Natural killer cell (primary cell): ENCODE results near the gene CACNB4. TPM values are rescaled to one million over a fixed set of nuclear protein-coding genes. Genes with fewer than 3 reads are reported as not detected.

Experiments used
- ATAC-seq, 3 donors: fragments of 150-1000 bp in 2 of 3; fragments of 200-7000 bp in 1 of 3; cut with Tn5 transposase; 1 replicate in 1 of 3; 2 replicates in 2 of 3; pipeline ENCODE4 v1.10.0; 2021; ENCODE audit warnings: mild to moderate bottlenecking in 2 of 3, moderate library complexity in 2 of 3
- DNase-seq, 2 donors: peaks; one replicate each; pipeline versions ENCODE4 v3.0.0 to v3.0.0-alpha.2; 2013 to 2021; ENCODE audit warnings: mixed read lengths in 1 of 2
- H3K27ac ChIP-seq: one replicate; pipeline ENCODE4 v1.5.1; 2013; ENCODE audit warnings: mild to moderate bottlenecking, low read length
- H3K27me3 ChIP-seq: one replicate; pipeline ENCODE4 v1.6.1; 2013; ENCODE audit warnings: low read length; ENCODE audit not compliant: control insufficient read depth, insufficient read depth
- H3K36me3 ChIP-seq: one replicate; pipeline ENCODE4 v1.6.1; 2013; ENCODE audit warnings: low read length; ENCODE audit not compliant: control insufficient read depth, insufficient read depth
- H3K4me1 ChIP-seq: one replicate; pipeline ENCODE4 v1.6.1; 2013; ENCODE audit warnings: low read length; ENCODE audit not compliant: control insufficient read depth, insufficient read depth
- H3K4me3 ChIP-seq: one replicate; pipeline ENCODE4 v1.5.1; 2013; ENCODE audit warnings: low read length
- H3K9me3 ChIP-seq: one replicate; pipeline ENCODE4 v1.6.1; 2013; ENCODE audit warnings: low read length; ENCODE audit not compliant: control insufficient read depth, insufficient read depth
- H3K27ac Mint-ChIP-seq, 2 donors: one replicate each; pipeline ENCODE4 v1.8.0; 2022; ENCODE audit warnings: mild to moderate bottlenecking in 2 of 2, mixed read lengths in 2 of 2, moderate library complexity in 1 of 2
- H3K27me3 Mint-ChIP-seq, 2 donors: one replicate each; pipeline ENCODE4 v1.8.0; 2022; ENCODE audit warnings: low read depth in 2 of 2, mixed read lengths in 2 of 2
- H3K36me3 Mint-ChIP-seq: one replicate; pipeline ENCODE4 v1.8.0; 2022; ENCODE audit warnings: mixed read lengths
- H3K4me1 Mint-ChIP-seq, 2 donors: one replicate each; pipeline ENCODE4 v1.8.0; 2022; ENCODE audit warnings: mixed read lengths in 2 of 2
- H3K4me3 Mint-ChIP-seq: one replicate; pipeline ENCODE4 v1.8.0; 2022; ENCODE audit warnings: mild to moderate bottlenecking, moderate library complexity, mixed read lengths
- H3K9me3 Mint-ChIP-seq, 2 donors: one replicate each; pipeline ENCODE4 v1.8.0; 2022; ENCODE audit warnings: mixed read lengths in 2 of 2
- WGBS: methylation state at CpG from one replicate; pipeline ENCODE4 v1.1.7; 2013; ENCODE audit warnings: missing lambda C conversion rate; ENCODE audit not compliant: insufficient coverage; 5-methylcytosine and 5-hydroxymethylcytosine counted together
- intact Hi-C: fragments of 100-400 bp; cut with micrococcal nuclease; formaldehyde crosslinking; loops from one replicate; pipeline ENCODE4 v1.14.2; 2022
- total RNA-seq, 4 donors: library from RNA; stranded (reverse); fragments of 120-200 nt in 1 of 4; gene quantifications; one replicate each; pipeline versions ENCODE4 v1.2.3 to v1.2.4, GENCODE V29; 2013 to 2022
- TF ChIP-seq, protein P1 (sequence below): fragments of 200-600 bp; IDR thresholded peaks from one replicate; pipeline ENCODE4 v1.8.0; 2022; ENCODE audit warnings: antibody characterized with exemption

Gene CACNB4
- total RNA-seq, 3 donors from 2014 or later (not counting 1 experiment from before 2014, with no cell fraction given), result 0.56 to 0.93 (median 0.73) TPM

DNA sequence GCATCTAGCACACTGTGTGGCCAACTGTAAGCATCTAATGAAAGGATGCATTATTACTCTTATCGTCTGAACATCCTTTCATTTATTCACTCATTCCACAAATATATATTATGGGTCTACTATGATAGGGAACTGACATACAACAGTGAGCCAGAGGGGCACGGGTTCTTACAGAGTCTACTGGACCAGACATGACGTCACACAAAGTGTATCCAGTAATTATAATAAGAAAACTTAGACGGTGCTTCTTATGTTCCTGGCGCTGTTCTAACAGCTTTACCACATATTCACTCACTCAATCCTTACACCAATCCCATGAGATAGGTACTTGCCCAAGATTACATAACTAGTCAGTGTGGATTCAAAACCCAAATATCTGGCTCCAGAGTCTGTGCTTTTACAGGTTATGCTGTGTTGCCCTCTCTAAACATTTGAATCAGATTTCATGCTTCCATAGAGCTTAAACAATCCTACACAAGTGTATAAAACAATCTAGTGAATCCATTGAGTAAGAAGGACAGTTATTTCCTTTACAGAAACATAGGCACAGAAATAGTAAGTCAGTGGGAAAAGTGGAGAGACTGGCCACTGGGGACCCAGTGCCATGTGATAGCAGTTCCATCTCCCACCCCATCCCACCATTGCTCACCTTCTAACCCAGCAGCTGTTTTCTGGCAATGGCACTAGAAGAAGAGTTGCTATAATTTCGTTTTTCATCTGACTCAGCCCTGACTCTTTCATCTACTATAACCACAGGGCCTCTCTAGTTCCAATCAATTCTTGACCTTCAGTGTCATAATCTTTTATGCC lies 246.4 kb downstream of the CACNB4 start:
- intact Hi-C loops, result no loop called here
- TF ChIP-seq, protein P1, sequence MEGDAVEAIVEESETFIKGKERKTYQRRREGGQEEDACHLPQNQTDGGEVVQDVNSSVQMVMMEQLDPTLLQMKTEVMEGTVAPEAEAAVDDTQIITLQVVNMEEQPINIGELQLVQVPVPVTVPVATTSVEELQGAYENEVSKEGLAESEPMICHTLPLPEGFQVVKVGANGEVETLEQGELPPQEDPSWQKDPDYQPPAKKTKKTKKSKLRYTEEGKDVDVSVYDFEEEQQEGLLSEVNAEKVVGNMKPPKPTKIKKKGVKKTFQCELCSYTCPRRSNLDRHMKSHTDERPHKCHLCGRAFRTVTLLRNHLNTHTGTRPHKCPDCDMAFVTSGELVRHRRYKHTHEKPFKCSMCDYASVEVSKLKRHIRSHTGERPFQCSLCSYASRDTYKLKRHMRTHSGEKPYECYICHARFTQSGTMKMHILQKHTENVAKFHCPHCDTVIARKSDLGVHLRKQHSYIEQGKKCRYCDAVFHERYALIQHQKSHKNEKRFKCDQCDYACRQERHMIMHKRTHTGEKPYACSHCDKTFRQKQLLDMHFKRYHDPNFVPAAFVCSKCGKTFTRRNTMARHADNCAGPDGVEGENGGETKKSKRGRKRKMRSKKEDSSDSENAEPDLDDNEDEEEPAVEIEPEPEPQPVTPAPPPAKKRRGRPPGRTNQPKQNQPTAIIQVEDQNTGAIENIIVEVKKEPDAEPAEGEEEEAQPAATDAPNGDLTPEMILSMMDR, result no peak

DNA sequence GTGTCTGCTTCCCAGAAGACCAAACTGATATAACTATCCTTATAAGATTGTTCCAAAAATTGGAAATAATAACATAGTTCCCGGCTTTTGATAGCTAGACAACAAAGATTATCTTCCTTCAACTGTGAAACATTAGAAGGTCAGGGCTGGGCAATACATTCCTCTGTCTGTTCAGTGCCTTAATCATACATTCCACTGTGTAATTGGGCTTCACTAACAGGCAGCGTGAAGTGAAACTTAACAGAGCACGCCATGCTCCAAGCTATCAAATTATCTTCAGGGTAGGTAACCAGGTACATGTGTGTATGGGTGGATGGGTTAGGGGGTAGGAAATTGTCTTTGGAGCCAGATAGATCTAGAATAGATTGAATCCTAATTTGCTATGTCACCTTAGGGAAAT lies 247.1 kb downstream of the CACNB4 start:
- ATAC-seq (no peak), DNase-seq (no peak)
- Mint-ChIP-seq H3K4me3 (no peak overlapping the region), H3K27ac (no peak overlapping the region), H3K9me3 (no peaks in the 10 kb centered on the region), H3K4me1 (no peaks in the 10 kb centered on the region), H3K36me3 (no peaks in the 10 kb centered on the region), H3K27me3 (peaks cover 0 to 3% of the 10 kb centered on the region in 2 donors)
- WGBS, result 86% methylated on average over 3 of the region's 3 CpGs
- H3K27ac ChIP-seq, result no peak overlapping the region
- H3K9me3 ChIP-seq, result no peaks in the 10 kb centered on the region
- H3K4me3 ChIP-seq, result no peak overlapping the region
- no peaks in the 10 kb centered on the region for H3K27me3 ChIP-seq
- intact Hi-C loops, result no loop called here
- H3K4me1 ChIP-seq, result no peaks in the 10 kb centered on the region
- TF ChIP-seq, protein P1, result no peak
- no peaks in the 10 kb centered on the region for H3K36me3 ChIP-seq

More for the DNA sequence above, 246.4 kb downstream of the CACNB4 start:
- 88% methylated on average over 5 of the region's 6 CpGs for WGBS
- Histone ChIP-seq H3K4me1 (no peaks in the 10 kb centered on the region), H3K4me3 (no peak overlapping the region), H3K27me3 (no peaks in the 10 kb centered on the region), H3K27ac (no peak overlapping the region), H3K36me3 (no peaks in the 10 kb centered on the region), H3K9me3 (no peaks in the 10 kb centered on the region)
- Mint-ChIP-seq H3K27ac (no peak overlapping the region), H3K36me3 (no peaks in the 10 kb centered on the region), H3K4me3 (no peak overlapping the region), H3K4me1 (no peaks in the 10 kb centered on the region), H3K9me3 (no peaks in the 10 kb centered on the region), H3K27me3 (peaks cover 0 to 3% of the 10 kb centered on the region in 2 donors)
- DNase-seq (no peak), ATAC-seq (no peak)

DNA sequence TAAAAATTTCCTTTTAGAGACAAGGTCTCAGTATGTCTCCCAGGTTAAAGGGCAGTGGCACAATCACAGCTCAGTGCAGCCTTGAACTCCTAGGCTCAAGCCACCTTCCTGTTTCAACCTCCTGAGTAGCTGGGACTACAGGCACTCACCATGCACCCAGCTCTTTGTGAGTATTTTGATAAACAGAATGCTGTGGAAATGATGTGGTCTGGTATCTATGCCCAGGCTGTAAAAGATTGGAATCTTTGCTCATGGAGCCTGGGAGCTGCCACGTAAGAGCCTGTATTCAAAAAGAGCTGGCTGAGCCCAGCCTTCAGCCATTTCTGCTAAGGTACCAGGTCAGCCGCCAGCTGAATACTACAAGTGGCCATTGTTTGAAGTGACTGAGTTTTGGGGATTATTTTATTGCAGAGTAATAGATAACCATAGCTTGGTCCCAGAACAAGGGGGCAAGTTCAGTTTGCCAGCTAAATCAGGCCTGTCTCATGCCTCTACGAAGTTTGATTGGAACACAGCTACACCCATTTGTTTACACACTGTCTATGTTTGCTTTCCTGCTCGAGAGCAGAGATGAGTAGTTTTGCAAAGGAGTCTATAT lies 249.3 kb downstream of the CACNB4 start:
- TF ChIP-seq, protein P1, result no peak
- H3K36me3 ChIP-seq, result no peaks in the 10 kb centered on the region
- no peaks in the 10 kb centered on the region for H3K36me3 Mint-ChIP-seq

More for the DNA sequence above, 249.3 kb downstream of the CACNB4 start:
- intact Hi-C loops, result no loop called here
- WGBS, result 89% methylated on average over 4 of the region's 4 CpGs
- H3K9me3 ChIP-seq, result no peaks in the 10 kb centered on the region
- Mint-ChIP-seq H3K9me3 (no peaks in the 10 kb centered on the region), H3K4me3 (no peak overlapping the region), H3K4me1 (no peaks in the 10 kb centered on the region), H3K27ac (no peak overlapping the region), H3K27me3 (peaks cover 3 to 11% of the 10 kb centered on the region in 2 donors)
- ATAC-seq (no peak), DNase-seq (no peak)
- no peaks in the 10 kb centered on the region for H3K4me1 ChIP-seq
- no peak overlapping the region for H3K27ac ChIP-seq
- H3K4me3 ChIP-seq, result no peak overlapping the region
- H3K27me3 ChIP-seq, result no peaks in the 10 kb centered on the region
